Progenitor cell of endocrine pancreas (in vitro differentiated cells): ENCODE data around the gene PPM1H. TPM values are rescaled to one million over a fixed set of nuclear protein-coding genes. Genes with fewer than 3 reads are reported as not detected.

Experiments
- DNase-seq: peaks from one replicate; pipeline ENCODE4 v3.0.0; 2021; ENCODE audit warnings: low spot score; ENCODE audit not compliant: unreplicated experiment
- H3K27ac Mint-ChIP-seq: 2 replicates; pipeline ENCODE4 v1.8.0; 2021; ENCODE audit warnings: mild to moderate bottlenecking, moderate library complexity, mixed read lengths
- H3K27me3 Mint-ChIP-seq: 2 replicates; pipeline ENCODE4 v1.8.0; 2021; ENCODE audit warnings: mixed read lengths
- H3K36me3 Mint-ChIP-seq: 2 replicates; pipeline ENCODE4 v1.8.0; 2022; ENCODE audit warnings: mixed read lengths; ENCODE audit not compliant: insufficient read depth
- H3K4me1 Mint-ChIP-seq: 2 replicates; pipeline ENCODE4 v1.8.0; 2021; ENCODE audit warnings: low read depth, mixed read lengths
- H3K4me3 Mint-ChIP-seq: 2 replicates; pipeline ENCODE4 v1.8.0; 2021; ENCODE audit warnings: low read depth, mild to moderate bottlenecking, moderate library complexity, mixed read lengths
- H3K9me3 Mint-ChIP-seq: 2 replicates; pipeline ENCODE4 v1.8.0; 2021; ENCODE audit warnings: low read depth, mixed read lengths
- total RNA-seq: library from RNA; stranded (reverse); gene quantifications from 2 replicates; pipeline ENCODE4 v1.2.1, GENCODE V29; 2021
- TF ChIP-seq, protein P1 (sequence below): fragments of 200-600 bp; sonication (generic); IDR thresholded peaks from one replicate; pipeline ENCODE4 v1.5.0; 2021; ENCODE audit warnings: antibody characterized with exemption, mild to moderate bottlenecking; ENCODE audit not compliant: unreplicated experiment

The PPM1H gene
- total RNA-seq, 1 donor from 2014 or later: 25.4 TPM

DNA sequence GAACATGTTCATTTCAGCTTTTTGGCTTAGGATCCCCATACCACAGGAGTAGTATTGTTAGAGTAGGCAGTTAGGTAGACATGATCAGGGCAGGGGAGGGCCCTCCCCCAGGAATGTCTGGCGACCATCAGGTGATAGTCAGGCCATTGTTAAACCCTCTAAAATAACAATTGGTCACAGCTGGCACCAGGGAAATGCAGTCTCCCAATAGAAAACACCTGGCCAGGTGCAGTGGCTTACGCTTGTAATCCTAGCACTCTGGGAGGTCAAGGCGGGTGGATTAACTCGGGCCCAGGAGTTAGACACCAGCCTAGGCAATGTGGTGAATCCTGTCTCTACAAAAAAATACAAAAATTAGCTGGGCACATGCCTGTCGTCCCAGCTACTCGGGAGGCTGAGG is 281.2 kb downstream of the PPM1H start:
- DNase-seq: no peak
- H3K9me3 Mint-ChIP-seq: no peaks in the 10 kb centered on the region
- TF ChIP-seq, protein P1, sequence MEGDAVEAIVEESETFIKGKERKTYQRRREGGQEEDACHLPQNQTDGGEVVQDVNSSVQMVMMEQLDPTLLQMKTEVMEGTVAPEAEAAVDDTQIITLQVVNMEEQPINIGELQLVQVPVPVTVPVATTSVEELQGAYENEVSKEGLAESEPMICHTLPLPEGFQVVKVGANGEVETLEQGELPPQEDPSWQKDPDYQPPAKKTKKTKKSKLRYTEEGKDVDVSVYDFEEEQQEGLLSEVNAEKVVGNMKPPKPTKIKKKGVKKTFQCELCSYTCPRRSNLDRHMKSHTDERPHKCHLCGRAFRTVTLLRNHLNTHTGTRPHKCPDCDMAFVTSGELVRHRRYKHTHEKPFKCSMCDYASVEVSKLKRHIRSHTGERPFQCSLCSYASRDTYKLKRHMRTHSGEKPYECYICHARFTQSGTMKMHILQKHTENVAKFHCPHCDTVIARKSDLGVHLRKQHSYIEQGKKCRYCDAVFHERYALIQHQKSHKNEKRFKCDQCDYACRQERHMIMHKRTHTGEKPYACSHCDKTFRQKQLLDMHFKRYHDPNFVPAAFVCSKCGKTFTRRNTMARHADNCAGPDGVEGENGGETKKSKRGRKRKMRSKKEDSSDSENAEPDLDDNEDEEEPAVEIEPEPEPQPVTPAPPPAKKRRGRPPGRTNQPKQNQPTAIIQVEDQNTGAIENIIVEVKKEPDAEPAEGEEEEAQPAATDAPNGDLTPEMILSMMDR: no peak
- H3K27me3 Mint-ChIP-seq: no peaks in the 10 kb centered on the region
- H3K4me3 Mint-ChIP-seq: no peak overlapping the region
- peak overlapping the region; percentile 53 for H3K27ac Mint-ChIP-seq
- H3K4me1 Mint-ChIP-seq: peaks cover 10% of the 10 kb centered on the region
- H3K36me3 Mint-ChIP-seq: peaks cover 2% of the 10 kb centered on the region

DNA sequence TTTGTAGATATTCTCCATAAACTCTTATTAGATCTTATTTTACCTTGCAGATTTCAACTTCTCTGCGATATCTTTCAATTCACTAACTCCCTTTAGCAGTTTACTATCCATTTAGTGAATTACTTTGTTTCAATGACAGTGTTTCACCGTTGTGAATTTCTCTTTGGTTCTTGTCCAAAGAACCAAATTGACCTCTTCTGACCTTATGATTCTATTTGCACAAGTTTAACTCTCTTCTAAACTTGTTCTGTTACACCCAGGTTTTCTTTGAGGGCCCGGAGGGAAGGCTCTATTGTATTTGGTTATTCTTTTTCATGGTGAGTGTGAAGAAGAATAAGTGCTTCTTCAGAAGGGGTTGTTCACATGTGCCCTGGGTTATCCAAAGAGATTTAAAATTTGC is 281.6 kb downstream of the PPM1H start:
- Mint-ChIP-seq H3K27ac (no peak overlapping the region), H3K36me3 (peaks cover 4% of the 10 kb centered on the region), H3K4me3 (no peak overlapping the region), H3K4me1 (peaks cover 10% of the 10 kb centered on the region), H3K9me3 (no peaks in the 10 kb centered on the region), H3K27me3 (no peaks in the 10 kb centered on the region)
- DNase-seq: no peak
- TF ChIP-seq, protein P1: no peak

DNA sequence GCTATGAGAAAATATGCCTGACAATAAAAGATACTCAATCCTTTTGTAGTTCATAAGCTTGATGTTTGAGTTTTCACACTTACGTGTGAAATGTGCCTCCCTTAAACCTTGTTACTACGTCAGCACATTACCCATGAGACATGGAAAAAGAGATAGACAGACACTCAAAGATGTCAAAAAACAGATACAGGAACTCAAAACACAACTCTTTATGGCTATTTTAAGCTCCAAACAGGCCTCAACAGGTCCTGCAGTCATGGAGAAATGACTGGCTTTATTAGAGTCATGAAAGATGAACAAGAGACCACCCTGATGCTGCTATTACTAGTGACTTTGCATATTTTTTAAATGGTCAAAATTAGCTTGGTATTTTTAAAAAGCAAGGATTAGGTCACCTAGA is 283.8 kb downstream of the PPM1H start:
- H3K36me3 Mint-ChIP-seq: peaks cover 14% of the 10 kb centered on the region
- H3K27me3 Mint-ChIP-seq: no peaks in the 10 kb centered on the region
- H3K4me3 Mint-ChIP-seq: no peak overlapping the region
- no peaks in the 10 kb centered on the region for H3K9me3 Mint-ChIP-seq
- H3K27ac Mint-ChIP-seq: no peak overlapping the region
- no peak for DNase-seq
- TF ChIP-seq, protein P1: no peak
- H3K4me1 Mint-ChIP-seq: peaks cover 10% of the 10 kb centered on the region

DNA sequence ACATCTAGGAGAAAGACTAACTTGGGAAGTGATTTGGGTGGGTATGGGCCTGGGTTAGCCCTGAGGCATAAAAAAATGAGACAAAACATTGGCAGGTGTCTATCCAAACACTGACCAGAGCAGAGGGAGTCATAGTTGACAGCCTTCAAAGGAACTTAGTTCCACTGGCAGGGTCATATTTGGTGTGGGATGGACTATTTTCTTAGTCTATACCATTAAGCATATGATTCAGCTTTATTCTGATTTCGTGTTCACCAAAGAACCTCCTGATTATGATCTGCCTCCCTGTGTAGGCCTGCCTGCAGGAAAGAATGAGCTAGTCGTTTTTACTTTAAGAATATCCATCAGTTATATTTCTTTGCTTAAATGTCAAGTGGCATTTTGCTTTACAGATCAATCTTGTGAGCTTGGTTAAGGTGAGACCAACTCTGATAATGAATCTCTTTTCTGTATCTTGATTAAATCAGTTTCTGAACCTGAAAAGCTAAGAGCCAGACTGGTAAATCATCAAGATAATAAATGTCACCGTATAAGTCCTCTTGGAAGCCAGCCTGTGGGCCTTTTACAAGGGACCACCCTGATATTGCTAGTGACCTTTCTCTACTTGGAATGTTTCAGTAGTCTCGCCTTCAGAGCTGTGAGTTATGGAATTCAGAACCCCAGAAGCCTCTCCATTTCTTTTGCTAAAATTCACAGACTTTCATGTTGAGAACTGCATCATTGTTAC is 285.4 kb downstream of the PPM1H start:
- no peak overlapping the region for H3K4me3 Mint-ChIP-seq
- DNase-seq: no peak
- H3K36me3 Mint-ChIP-seq: peaks cover 13% of the 10 kb centered on the region
- no peaks in the 10 kb centered on the region for H3K9me3 Mint-ChIP-seq
- no peaks in the 10 kb centered on the region for H3K27me3 Mint-ChIP-seq
- peaks cover 9% of the 10 kb centered on the region for H3K4me1 Mint-ChIP-seq
- no peak overlapping the region for H3K27ac Mint-ChIP-seq
- TF ChIP-seq, protein P1: no peak

DNA sequence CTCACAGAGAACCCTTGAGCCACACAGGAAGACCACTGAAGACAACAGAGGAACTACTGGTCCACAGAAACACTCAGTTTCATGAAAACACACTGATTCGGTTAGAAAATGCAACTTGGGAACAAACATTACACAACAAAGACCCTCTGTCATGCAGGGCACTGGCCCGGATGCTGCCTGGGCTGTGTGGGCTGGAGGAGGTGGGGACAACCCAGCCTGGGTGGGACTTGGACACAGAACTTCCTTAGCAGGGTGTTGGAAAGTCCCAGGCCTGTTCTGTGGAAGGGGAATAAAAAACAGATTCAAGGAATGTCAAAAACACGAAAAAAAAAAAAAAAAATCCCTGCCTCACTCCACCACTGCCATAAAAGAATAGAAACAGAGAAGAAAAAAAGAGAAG is 287.4 kb downstream of the PPM1H start:
- TF ChIP-seq, protein P1: no peak
- H3K36me3 Mint-ChIP-seq: peaks cover 12% of the 10 kb centered on the region
- no peak for DNase-seq
- H3K27me3 Mint-ChIP-seq: no peaks in the 10 kb centered on the region
- no peak overlapping the region for H3K27ac Mint-ChIP-seq
- H3K4me3 Mint-ChIP-seq: no peak overlapping the region
- H3K9me3 Mint-ChIP-seq: no peaks in the 10 kb centered on the region
- H3K4me1 Mint-ChIP-seq: no peaks in the 10 kb centered on the region
